ENCODE data around the gene ALOXE3.

Gene ALOXE3

DNA sequence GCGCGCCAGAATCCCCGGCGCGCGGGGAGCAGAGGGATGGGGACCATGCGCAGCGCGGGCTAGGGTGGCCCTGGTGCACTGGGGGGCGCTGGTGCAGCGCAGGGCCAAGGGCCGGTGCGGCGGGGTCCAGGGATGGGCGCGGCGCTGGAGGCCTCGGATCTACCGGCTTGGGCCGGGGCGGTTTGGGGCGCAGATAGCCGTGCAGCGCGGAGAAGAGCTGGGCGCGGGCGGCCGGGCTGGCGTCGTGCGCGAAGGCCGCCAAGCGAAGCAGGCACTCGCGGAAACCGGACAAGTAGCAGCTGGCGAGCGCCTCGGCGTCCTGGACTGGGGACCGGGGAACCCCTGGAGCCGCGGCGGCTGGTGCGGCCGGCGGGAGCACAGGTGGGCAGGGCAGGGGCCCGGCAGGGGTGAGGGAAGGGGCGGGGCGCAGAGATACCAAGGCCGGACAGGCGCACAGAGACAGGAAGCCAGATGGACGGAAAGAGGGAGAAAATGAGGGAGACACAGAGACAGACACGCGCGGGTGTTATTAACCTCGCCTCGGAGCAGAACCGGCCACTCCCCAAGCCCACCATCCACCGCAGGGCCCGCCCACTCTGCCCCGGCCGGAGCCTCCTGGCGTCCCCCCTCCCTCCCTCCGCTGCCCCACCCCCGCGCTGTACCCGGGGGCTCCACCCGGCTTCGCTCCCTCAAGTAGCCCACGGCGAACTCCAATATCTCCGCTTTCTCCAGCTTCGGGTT is 3.5 kb upstream of the ALOXE3 start:
- Histone ChIP-seq H3K9me3 (ENCODE audit: insufficient read depth, low read depth, low read length) (peaks cover 3% of the 10 kb centered on the region), H3K36me3 (ENCODE audit: control insufficient read depth in 1 of 2, insufficient read depth in 2 of 2, low read length in 2 of 2) (no peaks in the 10 kb centered on the region), H3K79me2 (ENCODE audit: control insufficient read depth, insufficient read depth, low read length, poor library complexity) (no peaks in the 10 kb centered on the region), H3K27me3 (ENCODE audit: insufficient read depth, low read length) (peaks cover 43% of the 10 kb centered on the region), H3K23ac (ENCODE audit: low read length) (no peak overlapping the region), H3K4me2 (ENCODE audit: low read length) (peak overlapping the region; percentile 80), H3K14ac (ENCODE audit: low read length) (no peak overlapping the region), H3K4ac (ENCODE audit: low read depth, low read length) (no peak overlapping the region), H2BK5ac (ENCODE audit: low read depth, low read length, poor library complexity) (no peak overlapping the region), H3K4me1 (ENCODE audit: control insufficient read depth in 1 of 2, insufficient read depth in 2 of 2, low read length in 2 of 2) (peaks cover 28 to 47% of the 10 kb centered on the region in 2 experiments), H4K91ac (ENCODE audit: low read depth, low read length) (no peak overlapping the region), H4K8ac (ENCODE audit: low read depth, low read length) (no peak overlapping the region), H2AK5ac (ENCODE audit: low read length) (no peak overlapping the region), H3K18ac (ENCODE audit: low read length) (no peak overlapping the region), H3K4me3 (ENCODE audit: low read depth, low read length) (peak overlapping the region; percentile 71), H3K9ac (ENCODE audit: low read length) (no peak overlapping the region), H2BK12ac (ENCODE audit: low read length) (no peak overlapping the region), H4K12ac (ENCODE audit: low read depth, low read length) (no peak overlapping the region), H2AFZ (ENCODE audit: insufficient read depth, low read length, poor library complexity) (peak overlapping the region; percentile 91), H3K79me1 (ENCODE audit: low read length) (no peaks in the 10 kb centered on the region), H3K27ac (ENCODE audit: low read depth, low read length) (no peak overlapping the region), H2BK120ac (ENCODE audit: insufficient read depth, low read length, poor library complexity) (no peak overlapping the region)
- DNase-seq: peak in 1 of 2 donors; percentile 39
- no CpG with 5 or more reads among the region's 76 CpGs for WGBS (ENCODE audit: extremely low coverage, insufficient coverage, insufficient read length)

DNA sequence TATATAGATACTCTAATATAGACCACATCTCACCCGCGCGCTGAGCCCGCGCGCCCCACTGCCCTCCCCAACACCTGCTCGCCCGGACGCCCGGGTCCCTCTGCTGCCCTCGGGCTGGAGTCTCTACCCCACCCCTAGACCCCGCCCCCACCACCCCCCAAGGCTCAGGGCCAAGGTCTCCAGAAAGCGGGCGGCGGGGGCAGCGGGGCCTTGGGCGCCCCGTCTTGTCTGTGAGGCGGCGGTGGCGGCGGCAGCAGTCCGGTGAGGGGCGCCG is 3.0 kb upstream of the ALOXE3 start:
- H2AK5ac ChIP-seq (ENCODE audit: low read length): no peak overlapping the region
- no peak overlapping the region for H3K18ac ChIP-seq (ENCODE audit: low read length)
- no peaks in the 10 kb centered on the region for H3K36me3 ChIP-seq (ENCODE audit: control insufficient read depth in 1 of 2, insufficient read depth in 2 of 2, low read length in 2 of 2)
- no peak overlapping the region for H2AFZ ChIP-seq (ENCODE audit: insufficient read depth, low read length, poor library complexity)
- H3K9me3 ChIP-seq (ENCODE audit: insufficient read depth, low read depth, low read length): peaks cover 3% of the 10 kb centered on the region
- peak overlapping the region; percentile 80 for H3K4me2 ChIP-seq (ENCODE audit: low read length)
- no peak overlapping the region for H2BK12ac ChIP-seq (ENCODE audit: low read length)
- H3K79me2 ChIP-seq (ENCODE audit: control insufficient read depth, insufficient read depth, low read length, poor library complexity): no peaks in the 10 kb centered on the region
- no peak overlapping the region for H3K4ac ChIP-seq (ENCODE audit: low read depth, low read length)
- no peak for DNase-seq
- H3K9ac ChIP-seq (ENCODE audit: low read length): no peak overlapping the region
- no peak overlapping the region for H3K23ac ChIP-seq (ENCODE audit: low read length)
- peaks cover 28 to 47% of the 10 kb centered on the region in 2 experiments for H3K4me1 ChIP-seq (ENCODE audit: control insufficient read depth in 1 of 2, insufficient read depth in 2 of 2, low read length in 2 of 2)
- H3K14ac ChIP-seq (ENCODE audit: low read length): no peak overlapping the region
- no peak overlapping the region for H2BK120ac ChIP-seq (ENCODE audit: insufficient read depth, low read length, poor library complexity)
- peaks cover 45% of the 10 kb centered on the region for H3K27me3 ChIP-seq (ENCODE audit: insufficient read depth, low read length)
- no peak overlapping the region for H3K27ac ChIP-seq (ENCODE audit: low read depth, low read length)
- H4K12ac ChIP-seq (ENCODE audit: low read depth, low read length): no peak overlapping the region
- H3K4me3 ChIP-seq (ENCODE audit: low read depth, low read length): peak overlapping the region; percentile 71
- no peaks in the 10 kb centered on the region for H3K79me1 ChIP-seq (ENCODE audit: low read length)
- H4K91ac ChIP-seq (ENCODE audit: low read depth, low read length): no peak overlapping the region
- H4K8ac ChIP-seq (ENCODE audit: low read depth, low read length): no peak overlapping the region
- no peak overlapping the region for H2BK5ac ChIP-seq (ENCODE audit: low read depth, low read length, poor library complexity)
- no CpG with 5 or more reads among the region's 25 CpGs for WGBS (ENCODE audit: extremely low coverage, insufficient coverage, insufficient read length)

DNA sequence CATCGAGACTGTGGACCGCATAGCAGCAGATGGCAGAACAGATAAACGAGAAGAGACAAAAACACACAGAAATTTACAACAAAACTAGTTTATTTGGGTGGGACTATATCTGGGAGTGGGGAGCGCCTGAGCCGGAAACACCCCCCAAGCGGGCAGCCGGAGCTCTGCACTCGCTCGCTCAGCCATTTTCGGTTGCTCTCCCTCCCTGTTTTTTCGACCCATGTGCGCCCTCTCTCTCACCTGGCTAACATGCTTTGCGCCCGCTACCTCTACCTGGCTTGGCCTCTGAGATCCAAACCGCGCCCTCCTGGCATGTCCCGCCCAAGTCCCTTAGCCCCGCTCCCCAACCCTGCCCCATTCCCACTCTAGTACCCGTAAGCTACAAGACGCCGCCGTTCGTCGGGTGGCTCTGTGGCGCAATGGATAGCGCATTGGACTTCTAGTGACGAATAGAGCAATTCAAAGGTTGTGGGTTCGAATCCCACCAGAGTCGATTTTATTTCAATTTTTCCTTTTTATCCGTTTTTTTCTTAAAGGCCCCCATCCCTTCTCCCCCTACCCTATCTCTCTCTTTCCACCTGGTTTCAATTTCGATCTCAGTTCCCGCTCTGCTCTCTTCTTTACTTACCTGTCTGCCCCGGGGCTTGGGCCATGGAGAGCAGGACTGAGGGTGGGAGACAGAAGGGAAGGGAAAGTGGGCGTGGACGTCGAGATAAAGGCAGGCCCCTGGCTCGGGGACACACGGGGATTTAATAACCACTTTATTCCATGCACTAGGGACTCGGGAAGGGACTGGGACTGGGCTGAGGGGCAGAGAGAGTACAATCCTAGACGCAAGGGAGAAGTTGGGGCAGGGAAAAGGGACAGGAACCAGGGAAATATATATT is 2.4 kb upstream of the ALOXE3 start:
- Histone ChIP-seq H3K9ac (ENCODE audit: low read length) (no peak overlapping the region), H3K27me3 (ENCODE audit: insufficient read depth, low read length) (peaks cover 47% of the 10 kb centered on the region), H3K18ac (ENCODE audit: low read length) (no peak overlapping the region), H3K4me1 (ENCODE audit: control insufficient read depth in 1 of 2, insufficient read depth in 2 of 2, low read length in 2 of 2) (peaks cover 28 to 45% of the 10 kb centered on the region in 2 experiments), H3K14ac (ENCODE audit: low read length) (no peak overlapping the region), H2BK5ac (ENCODE audit: low read depth, low read length, poor library complexity) (no peak overlapping the region), H2AFZ (ENCODE audit: insufficient read depth, low read length, poor library complexity) (peak overlapping the region; percentile 78), H3K4ac (ENCODE audit: low read depth, low read length) (no peak overlapping the region), H2BK120ac (ENCODE audit: insufficient read depth, low read length, poor library complexity) (no peak overlapping the region), H3K9me3 (ENCODE audit: insufficient read depth, low read depth, low read length) (peaks cover 3% of the 10 kb centered on the region), H3K79me2 (ENCODE audit: control insufficient read depth, insufficient read depth, low read length, poor library complexity) (no peaks in the 10 kb centered on the region), H4K12ac (ENCODE audit: low read depth, low read length) (no peak overlapping the region), H3K36me3 (ENCODE audit: control insufficient read depth in 1 of 2, insufficient read depth in 2 of 2, low read length in 2 of 2) (no peaks in the 10 kb centered on the region), H3K23ac (ENCODE audit: low read length) (no peak overlapping the region), H3K79me1 (ENCODE audit: low read length) (no peaks in the 10 kb centered on the region), H4K91ac (ENCODE audit: low read depth, low read length) (no peak overlapping the region), H4K8ac (ENCODE audit: low read depth, low read length) (no peak overlapping the region), H3K4me2 (ENCODE audit: low read length) (peak overlapping the region; percentile 80), H2AK5ac (ENCODE audit: low read length) (no peak overlapping the region), H2BK12ac (ENCODE audit: low read length) (no peak overlapping the region), H3K27ac (ENCODE audit: low read depth, low read length) (no peak overlapping the region), H3K4me3 (ENCODE audit: low read depth, low read length) (peak overlapping the region; percentile 73)
- peak; percentile 90 to 93 for DNase-seq
- WGBS (ENCODE audit: extremely low coverage, insufficient coverage, insufficient read length): no CpG with 5 or more reads among the region's 40 CpGs

DNA sequence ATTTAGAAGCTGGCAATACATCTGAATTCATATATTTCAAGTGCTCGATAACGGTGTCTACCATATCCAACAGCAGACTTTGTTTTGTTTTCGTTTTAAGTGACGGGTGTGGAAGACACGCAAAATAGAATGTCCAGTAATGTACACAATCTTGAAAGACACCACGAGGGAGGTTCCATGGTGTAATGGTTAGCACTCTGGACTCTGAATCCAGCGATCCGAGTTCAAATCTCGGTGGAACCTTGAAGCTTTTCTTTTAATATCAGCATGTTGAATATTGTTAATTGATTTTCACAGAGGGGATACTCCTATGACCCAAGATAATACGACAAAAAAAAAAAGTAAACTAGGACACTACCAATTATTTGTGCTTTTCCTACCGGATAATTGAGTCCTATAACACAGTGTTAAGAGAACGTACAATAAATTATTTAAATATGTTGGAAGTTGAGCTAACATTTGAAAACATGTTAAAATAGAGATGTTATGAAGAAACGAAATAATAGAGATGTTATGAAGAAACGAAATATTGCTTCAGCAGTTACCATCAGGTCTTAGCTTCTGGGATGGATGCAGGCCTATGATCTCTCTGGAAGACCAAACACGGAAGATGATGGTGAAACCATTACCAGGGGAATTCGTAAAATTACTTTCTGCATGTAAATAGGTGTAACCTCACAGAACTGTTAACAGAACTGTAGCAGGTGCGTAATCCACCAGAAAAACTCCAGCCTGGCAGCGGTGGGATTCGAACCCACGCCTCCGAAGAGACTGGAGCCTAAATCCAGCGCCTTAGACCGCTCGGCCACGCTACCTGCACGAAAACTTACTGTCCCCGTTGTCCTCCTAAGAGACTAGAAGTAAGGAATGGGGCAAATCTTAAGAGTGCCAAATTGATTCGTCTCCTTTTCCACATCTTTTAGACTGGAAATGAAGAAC is 1.5 kb upstream of the ALOXE3 start:
- H4K91ac ChIP-seq (ENCODE audit: low read depth, low read length): no peak overlapping the region
- H3K4ac ChIP-seq (ENCODE audit: low read depth, low read length): no peak overlapping the region
- no peak overlapping the region for H3K18ac ChIP-seq (ENCODE audit: low read length)
- no peak overlapping the region for H4K12ac ChIP-seq (ENCODE audit: low read depth, low read length)
- no peak overlapping the region for H2BK120ac ChIP-seq (ENCODE audit: insufficient read depth, low read length, poor library complexity)
- H2BK12ac ChIP-seq (ENCODE audit: low read length): no peak overlapping the region
- no peak overlapping the region for H3K23ac ChIP-seq (ENCODE audit: low read length)
- no peaks in the 10 kb centered on the region for H3K79me1 ChIP-seq (ENCODE audit: low read length)
- H4K8ac ChIP-seq (ENCODE audit: low read depth, low read length): no peak overlapping the region
- no peak overlapping the region for H2BK5ac ChIP-seq (ENCODE audit: low read depth, low read length, poor library complexity)
- peak; percentile 94 to 98 for DNase-seq
- H2AK5ac ChIP-seq (ENCODE audit: low read length): no peak overlapping the region
- no CpG with 5 or more reads among the region's 28 CpGs for WGBS (ENCODE audit: extremely low coverage, insufficient coverage, insufficient read length)
- H3K4me2 ChIP-seq (ENCODE audit: low read length): peak overlapping the region; percentile 80
- H3K14ac ChIP-seq (ENCODE audit: low read length): no peak overlapping the region
- H3K27me3 ChIP-seq (ENCODE audit: insufficient read depth, low read length): peaks cover 48% of the 10 kb centered on the region
- peaks cover 3% of the 10 kb centered on the region for H3K9me3 ChIP-seq (ENCODE audit: insufficient read depth, low read depth, low read length)
- peak overlapping the region; percentile 73 for H3K4me3 ChIP-seq (ENCODE audit: low read depth, low read length)
- H3K27ac ChIP-seq (ENCODE audit: low read depth, low read length): no peak overlapping the region
- no peak overlapping the region for H3K9ac ChIP-seq (ENCODE audit: low read length)
- no peaks in the 10 kb centered on the region for H3K36me3 ChIP-seq (ENCODE audit: control insufficient read depth in 1 of 2, insufficient read depth in 2 of 2, low read length in 2 of 2)
- peaks cover 22 to 38% of the 10 kb centered on the region in 2 experiments for H3K4me1 ChIP-seq (ENCODE audit: control insufficient read depth in 1 of 2, insufficient read depth in 2 of 2, low read length in 2 of 2)
- H3K79me2 ChIP-seq (ENCODE audit: control insufficient read depth, insufficient read depth, low read length, poor library complexity): no peaks in the 10 kb centered on the region
- H2AFZ ChIP-seq (ENCODE audit: insufficient read depth, low read length, poor library complexity): no peak overlapping the region

Data from trophoblast cell (in vitro differentiated cells and primary cell).